Heart right ventricle (tissue), 16 donors: Measurements from ENCODE around the gene ING5. TPM values are rescaled to one million over a fixed set of nuclear protein-coding genes. Genes with fewer than 3 reads are reported as not detected.
"Not testable (repeated sequence)": the region's sequence is repeated elsewhere in the genome, so short reads cannot be mapped to it uniquely, and the experiment has no call there.

ENCODE experiments used
- ATAC-seq, 8 donors: fragments of 200-7000 bp; cut with Tn5 transposase; one replicate each; pipeline ENCODE4 v1.9.1; 2020; ENCODE audit warnings: mild to moderate bottlenecking in 8 of 8, moderate library complexity in 8 of 8, moderate number of reproducible peaks in 1 of 8
- DNase-seq, 2 donors: peaks; one replicate each; pipeline ENCODE4 v3.0.0-alpha.2; 2020
- H3K27ac ChIP-seq, 10 donors: fragments of 200-600 bp; sonication (generic) in 2 of 10; one replicate each; pipeline versions ENCODE4 v1.5.0 to v1.8.0; 2020 to 2022; ENCODE audit warnings: mild to moderate bottlenecking in 3 of 10
- H3K27me3 ChIP-seq, 7 donors: fragments of 200-600 bp; one replicate each; pipeline ENCODE4 v1.8.0; 2021 to 2022; ENCODE audit warnings: mild to moderate bottlenecking in 2 of 7
- H3K36me3 ChIP-seq, 9 donors: fragments of 200-600 bp; sonication (generic) in 1 of 9; one replicate each; pipeline versions ENCODE4 v1.5.0 to v1.8.0; 2020 to 2022; ENCODE audit warnings: mild to moderate bottlenecking in 2 of 9
- H3K4me1 ChIP-seq, 9 donors: fragments of 200-600 bp; sonication (generic) in 1 of 9; one replicate each; pipeline versions ENCODE4 v1.5.0 to v1.8.0; 2020 to 2022; ENCODE audit warnings: mild to moderate bottlenecking in 4 of 9
- H3K4me3 ChIP-seq, 10 donors: fragments of 200-600 bp; sonication (generic) in 2 of 10; one replicate each; pipeline versions ENCODE4 v1.5.0 to v1.8.0; 2020 to 2022; ENCODE audit warnings: mild to moderate bottlenecking in 7 of 10, moderate library complexity in 2 of 10
- H3K9me3 ChIP-seq, 11 donors: fragments of 200-600 bp in 10 of 11; sonication (generic) in 2 of 11; one replicate each; pipeline versions ENCODE4 v1.5.0 to v1.8.0; 2013 to 2022; ENCODE audit warnings: mild to moderate bottlenecking in 2 of 11, control low read depth in 1 of 11, moderate library complexity in 1 of 11
- WGBS, 2 donors: extraction: QIAGEN DNeasy Blood & Tissue Kit; methylation state at CpG; one replicate each; pipeline ENCODE4 v1.1.7; 2013; ENCODE audit warnings: inconsistent platforms in 1 of 2; 5-methylcytosine and 5-hydroxymethylcytosine counted together
- intact Hi-C, 10 donors: fragments of 100-400 bp; cut with DNase I; formaldehyde crosslinking; loops; one replicate each; pipeline versions ENCODE4 v1.11.1 to v1.14.2; 2022
- polyA plus RNA-seq, 2 donors: library from polyadenylated mRNA; stranded (reverse); fragments of 200-250 nt; gene quantifications; one replicate each; pipeline ENCODE4 v1.2.3, GENCODE V29; 2013
- total RNA-seq, 10 donors: library from RNA; stranded (reverse); fragmentation: NEBNext Ultra II Directional in 3 of 10; extraction: Animal tissue kit (Norgen Biotek cat#: 25700) in 3 of 10; gene quantifications; one replicate each; pipeline versions ENCODE4 v1.2.1 to v1.2.4, GENCODE V29; 2021 to 2023
- TF ChIP-seq, protein P1 (sequence below), 9 donors: fragments of 200-600 bp; sonication (generic) in 2 of 9; IDR thresholded peaks; one replicate each; pipeline versions ENCODE4 v1.5.0 to v1.8.0; 2021 to 2022; ENCODE audit warnings: antibody characterized with exemption in 9 of 9, mild to moderate bottlenecking in 5 of 9, moderate library complexity in 1 of 9
- donor health status: Arrhythmogenic right ventricular cardiomyopathy.
- donor health status: ischemic (EF 13 %, LVEDD 7.1; RV severe dilation, severe dysfunction).
- donor health status: healthy with polysubstance abuse.
- donor health status: DM: no; HTN: yes; CAD: no.
- donor health status: DM: no; HTN: no; CAD: no.
- donor health status: ischemic (EF 25% LVEDD 6.9; RV normal size, moderate dysfunction).
- donor health status: ischemic (EF 25% LVEDD 5.7; RV mildly dilated, moderate dysfunction).
- donor health status: healthy.
- donor health status: DM: yes; HTN: yes; CAD: no.
- donor health status: Ischemic cardiomyopathy.
- donor health status: ischemic (EF 35%, LVEDD 5.7; RV mildly dilated, moderate dysfunction).
- donor health status: nonischemic (EF 11% LVEDD 7.7; RV severe dilation, severe dysfunction).
- donor health status: DM: yes; HTN: yes; CAD: no.
- donor health status: PGD.
- donor health status: ischemic (EF 29% LVEDD 5.4; RV normal size, mild dysfunction).
- donor health status: nonischemic (EF 23%, LVEDD 6.1; RV moderate dilation, normal function).

The ING5 gene
- total and polyA plus RNA-seq, 12 donors = 10.4 to 49.9 (median 17.5) TPM

DNA sequence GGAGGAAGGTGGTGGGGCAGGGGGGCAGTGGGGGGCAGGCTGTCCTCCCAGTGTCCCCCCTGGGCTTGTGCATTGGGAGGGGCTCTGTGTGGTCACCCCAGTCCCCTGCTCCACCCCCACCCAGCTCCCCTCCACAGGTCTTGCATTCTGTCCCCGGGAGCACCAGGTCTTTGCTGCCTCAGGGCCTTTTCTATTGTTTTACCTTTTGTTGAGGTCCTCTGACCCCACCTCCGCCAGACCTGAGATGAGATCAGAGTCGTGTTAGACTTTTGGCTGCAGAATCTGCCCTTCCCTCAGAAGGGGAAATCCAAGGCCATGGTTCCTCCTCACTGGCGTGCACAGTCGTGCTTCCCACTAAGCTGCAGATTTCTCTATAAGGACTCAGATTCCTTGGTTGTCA is 43.5 kb upstream of the ING5 start:
- peaks cover 0 to 7% (median 0%) of the 10 kb centered on the region in 9 donors for H3K4me1 ChIP-seq
- no peaks in the 10 kb centered on the region for H3K27me3 ChIP-seq
- peaks cover 0 to 99% (median 37%) of the 10 kb centered on the region in 9 donors for H3K36me3 ChIP-seq
- 82 to 86% methylated on average over 5 of the region's 5 CpGs for WGBS, 2 donors
- TF ChIP-seq, protein P1, sequence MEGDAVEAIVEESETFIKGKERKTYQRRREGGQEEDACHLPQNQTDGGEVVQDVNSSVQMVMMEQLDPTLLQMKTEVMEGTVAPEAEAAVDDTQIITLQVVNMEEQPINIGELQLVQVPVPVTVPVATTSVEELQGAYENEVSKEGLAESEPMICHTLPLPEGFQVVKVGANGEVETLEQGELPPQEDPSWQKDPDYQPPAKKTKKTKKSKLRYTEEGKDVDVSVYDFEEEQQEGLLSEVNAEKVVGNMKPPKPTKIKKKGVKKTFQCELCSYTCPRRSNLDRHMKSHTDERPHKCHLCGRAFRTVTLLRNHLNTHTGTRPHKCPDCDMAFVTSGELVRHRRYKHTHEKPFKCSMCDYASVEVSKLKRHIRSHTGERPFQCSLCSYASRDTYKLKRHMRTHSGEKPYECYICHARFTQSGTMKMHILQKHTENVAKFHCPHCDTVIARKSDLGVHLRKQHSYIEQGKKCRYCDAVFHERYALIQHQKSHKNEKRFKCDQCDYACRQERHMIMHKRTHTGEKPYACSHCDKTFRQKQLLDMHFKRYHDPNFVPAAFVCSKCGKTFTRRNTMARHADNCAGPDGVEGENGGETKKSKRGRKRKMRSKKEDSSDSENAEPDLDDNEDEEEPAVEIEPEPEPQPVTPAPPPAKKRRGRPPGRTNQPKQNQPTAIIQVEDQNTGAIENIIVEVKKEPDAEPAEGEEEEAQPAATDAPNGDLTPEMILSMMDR (IDR thresholded peaks at IDR 0.05) = no peak
- no peaks in the 10 kb centered on the region for H3K9me3 ChIP-seq
- DNase-seq (no peak), ATAC-seq (no peak)
- H3K27ac ChIP-seq = no peak overlapping the region
- intact Hi-C loops = loop anchor here in 1 of 10 donors (10.0 kb wide), 1 partner anchor 803 kb away; no protein-coding TSS in a partner anchor
- H3K4me3 ChIP-seq = no peak overlapping the region

DNA sequence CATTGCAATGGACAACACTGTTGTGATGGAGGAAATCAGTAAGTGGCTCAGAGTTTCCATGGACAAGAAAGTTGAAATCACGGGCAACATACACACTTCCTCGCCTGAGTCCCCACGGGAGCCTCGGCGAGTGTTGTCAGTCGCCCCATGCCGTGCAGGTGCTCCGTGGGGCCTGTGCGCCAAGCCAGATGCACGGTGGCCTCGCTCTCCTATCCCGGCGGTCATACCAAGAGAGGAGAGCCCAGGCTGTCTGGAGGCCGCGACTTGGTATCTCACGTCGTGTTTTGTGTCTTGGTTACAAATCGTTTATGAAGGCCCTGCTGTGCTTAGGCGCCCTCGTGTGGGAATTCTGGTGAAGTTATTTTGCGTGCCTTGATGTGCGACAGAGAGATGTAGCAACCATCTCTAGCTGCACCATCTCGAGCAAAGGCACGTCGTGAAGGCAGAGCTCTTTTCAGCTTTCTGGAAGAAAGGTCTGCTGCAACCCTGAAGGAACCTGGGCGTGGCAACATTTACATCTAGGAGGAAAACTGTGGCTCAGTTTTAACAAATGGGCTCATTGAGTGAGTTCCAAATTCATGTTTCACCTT is 42.6 kb upstream of the ING5 start:
- intact Hi-C loops = loop anchor here in 1 of 10 donors (10.0 kb wide), 1 partner anchor 804 kb away; no protein-coding TSS in a partner anchor
- no peak overlapping the region for H3K4me3 ChIP-seq

DNA sequence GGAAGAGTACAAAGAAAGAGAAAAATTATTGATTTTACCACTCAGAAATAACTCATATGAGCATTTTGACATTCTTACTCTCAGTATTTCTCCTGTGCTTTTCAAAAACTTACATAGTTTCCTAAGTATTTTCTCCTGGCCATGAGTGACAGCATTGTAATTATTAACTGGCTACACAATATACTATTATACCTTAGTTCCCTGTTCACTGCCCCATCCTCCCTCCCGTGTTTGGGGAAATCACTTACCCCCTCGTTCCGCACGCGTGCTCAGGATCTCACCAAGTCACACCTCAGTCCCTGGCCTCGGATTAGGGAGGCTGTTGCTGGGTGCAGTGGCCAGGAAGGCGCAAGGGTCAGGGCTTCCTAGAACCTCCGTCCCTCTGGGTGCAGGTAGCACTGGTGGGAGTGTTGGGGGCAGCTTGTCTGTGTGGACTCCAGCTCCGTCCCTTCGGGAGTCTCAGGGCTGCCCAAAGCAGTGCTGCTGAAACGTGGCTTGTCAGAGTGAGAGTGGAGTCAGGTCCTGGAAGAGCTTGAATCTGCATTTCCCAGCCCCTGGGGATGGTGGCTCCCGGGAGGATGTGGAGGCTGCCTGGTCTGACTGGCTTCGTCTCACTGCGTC is 41.1 kb upstream of the ING5 start:
- ATAC-seq (no peak), DNase-seq (no peak)
- peaks cover 0 to 77% (median 18%) of the 10 kb centered on the region in 9 donors for H3K36me3 ChIP-seq
- H3K9me3 ChIP-seq = no peaks in the 10 kb centered on the region
- H3K27me3 ChIP-seq = no peaks in the 10 kb centered on the region
- TF ChIP-seq, protein P1 (IDR thresholded peaks at IDR 0.05) = no peak
- 93% methylated on average over 14 of the region's 14 CpGs for WGBS, 2 donors
- no peak overlapping the region for H3K27ac ChIP-seq
- intact Hi-C loops = no loop called here
- H3K4me1 ChIP-seq = peaks cover 0 to 7% (median 0%) of the 10 kb centered on the region in 9 donors
- H3K4me3 ChIP-seq = no peak overlapping the region

More for the DNA sequence above, 42.6 kb upstream of the ING5 start:
- Histone ChIP-seq H3K27ac (no peak overlapping the region), H3K36me3 (peaks cover 0 to 92% (median 32%) of the 10 kb centered on the region in 9 donors), H3K27me3 (no peaks in the 10 kb centered on the region), H3K4me1 (peaks cover 0 to 7% (median 0%) of the 10 kb centered on the region in 9 donors), H3K9me3 (no peaks in the 10 kb centered on the region)
- ATAC-seq = peak in 7 of 8 donors; percentile 35 to 64 (median 52)
- TF ChIP-seq, protein P1 (IDR thresholded peaks at IDR 0.05) = peak; percentile 46 to 73 (median 60)
- 46 to 53% methylated on average over 26 of the region's 26 CpGs for WGBS, 2 donors
- peak; percentile 36 to 53 for DNase-seq

DNA sequence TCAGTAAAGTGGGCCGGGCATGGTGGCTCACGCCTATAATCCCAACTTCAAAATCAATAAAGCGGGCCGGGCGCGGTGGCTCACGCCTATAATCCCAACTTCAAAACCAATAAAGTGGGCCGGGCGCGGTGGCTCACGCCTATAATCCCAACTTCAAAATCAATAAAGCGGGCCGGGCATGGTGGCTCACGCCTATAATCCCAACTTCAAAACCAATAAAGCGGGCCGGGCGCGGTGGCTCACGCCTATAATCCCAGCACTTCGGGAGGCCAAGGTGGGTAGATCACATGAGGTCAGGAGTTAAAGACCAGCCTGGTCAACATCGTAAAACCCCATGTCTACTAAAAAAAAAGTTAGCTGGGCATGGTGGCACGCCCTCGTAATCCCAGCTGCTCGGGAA is 39.1 kb upstream of the ING5 start:
- H3K4me1 ChIP-seq, intact Hi-C loops, H3K4me3 ChIP-seq, H3K27ac ChIP-seq, DNase-seq, H3K27me3 ChIP-seq, H3K9me3 ChIP-seq, ATAC-seq: not testable (repeated sequence)
- 95% methylated on average over 24 of the region's 24 CpGs for WGBS, 2 donors
- H3K36me3 ChIP-seq = peaks cover 0 to 76% (median 28%) of the 10 kb centered on the region in 9 donors
